DND-41 (cell line): Measurements from ENCODE around the gene CLBA1.

Experiments
- EZH2 ChIP-seq: IDR thresholded peaks from 3 replicates; pipeline ENCODE4 v1.6.1; 2012; ENCODE audit warnings: borderline replicate concordance, low read depth, mild to moderate bottlenecking, moderate library complexity, low read length, inconsistent platforms; ENCODE audit not compliant: severe bottlenecking
- TF ChIP-seq, protein P1 (sequence below): IDR thresholded peaks from 2 replicates; pipeline ENCODE4 v1.5.1; 2012; ENCODE audit warnings: borderline replicate concordance, low read length, moderate library complexity, mild to moderate bottlenecking; ENCODE audit not compliant: poor library complexity, severe bottlenecking; ENCODE audit errors: extremely low read depth

DNA sequence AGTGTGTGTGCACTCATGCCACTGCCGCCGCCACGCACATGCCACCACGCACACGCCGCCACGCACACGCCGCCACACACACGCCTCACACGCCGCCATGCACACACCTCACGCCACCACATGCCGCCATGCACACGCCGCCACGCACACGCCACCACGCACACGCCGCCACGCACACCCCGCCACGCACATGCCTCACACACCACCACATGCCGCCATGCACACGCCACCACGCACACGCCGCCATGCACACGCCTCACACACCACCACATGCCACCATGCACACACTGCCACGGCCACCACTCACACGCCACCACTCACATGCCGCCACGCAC lies 6.3 kb downstream of the CLBA1 start:
- TF ChIP-seq, protein P1, sequence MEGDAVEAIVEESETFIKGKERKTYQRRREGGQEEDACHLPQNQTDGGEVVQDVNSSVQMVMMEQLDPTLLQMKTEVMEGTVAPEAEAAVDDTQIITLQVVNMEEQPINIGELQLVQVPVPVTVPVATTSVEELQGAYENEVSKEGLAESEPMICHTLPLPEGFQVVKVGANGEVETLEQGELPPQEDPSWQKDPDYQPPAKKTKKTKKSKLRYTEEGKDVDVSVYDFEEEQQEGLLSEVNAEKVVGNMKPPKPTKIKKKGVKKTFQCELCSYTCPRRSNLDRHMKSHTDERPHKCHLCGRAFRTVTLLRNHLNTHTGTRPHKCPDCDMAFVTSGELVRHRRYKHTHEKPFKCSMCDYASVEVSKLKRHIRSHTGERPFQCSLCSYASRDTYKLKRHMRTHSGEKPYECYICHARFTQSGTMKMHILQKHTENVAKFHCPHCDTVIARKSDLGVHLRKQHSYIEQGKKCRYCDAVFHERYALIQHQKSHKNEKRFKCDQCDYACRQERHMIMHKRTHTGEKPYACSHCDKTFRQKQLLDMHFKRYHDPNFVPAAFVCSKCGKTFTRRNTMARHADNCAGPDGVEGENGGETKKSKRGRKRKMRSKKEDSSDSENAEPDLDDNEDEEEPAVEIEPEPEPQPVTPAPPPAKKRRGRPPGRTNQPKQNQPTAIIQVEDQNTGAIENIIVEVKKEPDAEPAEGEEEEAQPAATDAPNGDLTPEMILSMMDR, result no peak
- TF ChIP-seq EZH2, result no peak
